GM19467 (cell line): ENCODE measurements around the gene FCAMR.

Source experiments
- ATAC-seq: cut with Tn5 transposase; IDR thresholded peaks from one replicate; pipeline ENCODE4 v1.9.1; 2021; ENCODE audit warnings: mild to moderate bottlenecking, moderate library complexity; ENCODE audit not compliant: unreplicated experiment

FCAMR gene

DNA sequence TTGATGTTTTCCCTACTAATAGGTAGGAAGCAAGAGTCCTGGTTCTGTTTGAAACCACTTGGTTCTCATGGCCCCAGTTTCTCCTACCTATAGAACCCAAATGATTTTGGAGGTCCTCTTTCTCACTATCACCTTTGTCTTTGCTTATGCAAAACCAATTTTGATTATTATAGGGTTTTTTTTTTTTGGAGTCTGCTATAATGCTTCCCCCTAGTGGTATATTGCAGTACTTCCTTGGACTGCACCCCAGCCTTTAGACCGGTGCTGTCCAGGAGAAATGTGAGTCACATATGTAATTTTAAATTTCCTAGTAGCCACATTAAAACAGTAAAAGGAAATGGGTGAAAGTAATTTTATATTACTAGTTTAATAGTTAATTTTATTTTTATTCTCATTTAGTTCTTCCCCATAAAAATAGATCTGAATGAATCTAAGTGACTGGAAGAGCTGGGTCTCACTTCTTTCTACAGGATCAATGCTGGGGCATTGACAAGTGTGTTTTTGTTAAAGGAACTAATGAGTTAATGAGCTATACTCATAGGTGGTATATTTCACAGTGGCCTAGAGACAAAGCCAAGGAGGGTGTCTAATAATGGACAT lies 59.1 kb downstream of the FCAMR start:
- ATAC-seq = no peak

DNA sequence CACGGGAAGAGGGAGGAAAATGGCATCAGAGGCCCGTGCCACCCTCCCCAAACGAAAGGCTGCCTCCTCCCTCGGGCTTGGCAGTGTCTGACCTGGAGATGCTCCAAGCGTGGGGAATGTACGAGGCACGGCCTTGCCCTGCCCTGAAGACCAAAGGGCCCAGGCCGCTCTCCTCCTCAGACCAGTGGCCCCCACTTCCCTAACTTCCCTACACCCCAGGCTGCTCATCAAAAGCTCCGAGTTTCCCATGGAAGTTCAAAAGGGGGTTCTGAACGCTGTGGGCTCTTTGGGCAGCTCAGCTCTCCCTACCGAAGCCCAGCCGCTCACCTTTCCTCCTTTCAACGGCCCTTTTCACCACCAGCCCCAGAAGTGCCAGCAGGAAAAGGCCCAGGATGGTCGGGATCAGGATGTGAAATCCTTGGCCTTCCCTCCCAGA lies 60.4 kb downstream of the FCAMR start:
- no peak for ATAC-seq

DNA sequence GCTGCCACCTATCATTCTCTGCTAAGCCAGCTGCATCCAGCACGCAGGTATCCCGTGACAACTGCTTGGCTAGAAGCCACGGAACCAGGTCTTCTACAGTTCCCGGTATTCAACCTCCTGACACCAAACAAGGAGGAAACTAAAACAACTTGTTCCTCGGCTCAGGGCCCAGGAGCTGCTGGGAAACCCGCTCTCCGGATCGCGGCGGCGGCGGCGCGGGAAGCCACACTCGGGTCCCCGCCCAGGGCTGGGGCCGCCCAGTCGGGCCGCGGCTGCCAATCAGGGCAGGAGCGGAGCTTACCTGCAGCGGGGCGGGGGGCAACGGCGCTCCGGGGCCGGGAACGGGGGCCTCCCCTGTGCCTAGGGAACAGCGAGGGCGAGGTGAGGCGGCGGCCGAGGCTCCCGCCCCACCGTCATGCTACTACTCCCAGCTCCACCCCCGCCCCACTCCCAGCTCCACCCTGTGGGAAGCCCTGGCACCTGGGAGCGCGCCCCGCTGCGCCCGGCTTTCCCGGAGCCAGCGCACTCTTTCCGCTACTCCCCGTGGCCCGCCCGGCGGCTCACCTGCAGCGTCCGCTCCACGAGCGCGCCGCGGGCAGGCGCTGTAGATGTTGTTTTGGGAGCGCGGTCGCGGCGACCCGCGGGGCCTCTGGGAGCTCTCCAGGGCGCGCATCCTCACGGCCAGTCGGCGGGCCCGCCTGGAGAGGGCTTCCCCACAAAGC lies 60.9 kb downstream of the FCAMR start:
- ATAC-seq = no peak

DNA sequence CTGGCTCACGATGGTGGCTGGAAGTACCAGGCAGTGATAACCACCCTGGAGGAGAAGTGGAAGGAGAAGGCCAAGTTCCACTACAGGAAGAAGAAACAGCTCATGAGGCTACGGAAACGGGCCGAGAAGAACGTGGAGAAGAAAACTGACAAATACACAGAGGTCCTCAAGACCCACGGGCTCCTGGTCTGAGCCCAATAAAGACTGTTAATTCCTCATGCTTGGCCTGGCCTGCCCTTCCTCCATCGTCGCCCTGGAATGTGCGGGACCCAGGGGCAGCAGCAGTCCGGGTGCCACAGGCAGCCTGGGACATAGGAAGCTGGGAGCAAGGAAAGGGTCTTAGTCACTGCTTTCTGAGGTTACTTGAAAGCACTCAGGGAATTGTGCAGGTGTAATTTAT lies 62.2 kb downstream of the FCAMR start:
- ATAC-seq = no peak
